Measurements from ENCODE around the gene TNFRSF21.

The TNFRSF21 gene

DNA sequence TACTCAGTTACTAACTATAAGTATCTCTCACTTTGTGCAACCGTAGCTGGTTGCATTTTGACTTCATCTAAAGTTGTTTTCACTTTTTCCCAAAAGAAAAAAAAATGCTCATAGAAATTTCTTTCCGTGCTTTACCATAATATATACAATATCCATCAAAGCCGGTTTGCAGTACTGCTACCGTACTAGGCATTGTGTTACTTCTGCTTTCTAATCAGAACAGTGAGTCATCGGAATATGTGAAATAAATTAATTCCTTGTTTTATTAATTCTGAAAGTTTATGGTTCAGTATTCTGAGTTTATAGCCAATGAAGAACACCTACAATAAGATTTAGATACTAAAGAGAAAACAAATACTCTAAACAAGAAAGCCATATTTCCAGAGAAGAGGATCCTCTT, 72.5 kb downstream of the TNFRSF21 start:
- in situ Hi-C loops (cut with MboI; ENCODE audit: low pct_unique_long_range_greater_than_20kb, low sequenced_read_pairs, unreplicated experiment) = no loop called here
- DNase-seq (ENCODE audit: low spot score) = no peak
- TF ChIP-seq, protein P1, sequence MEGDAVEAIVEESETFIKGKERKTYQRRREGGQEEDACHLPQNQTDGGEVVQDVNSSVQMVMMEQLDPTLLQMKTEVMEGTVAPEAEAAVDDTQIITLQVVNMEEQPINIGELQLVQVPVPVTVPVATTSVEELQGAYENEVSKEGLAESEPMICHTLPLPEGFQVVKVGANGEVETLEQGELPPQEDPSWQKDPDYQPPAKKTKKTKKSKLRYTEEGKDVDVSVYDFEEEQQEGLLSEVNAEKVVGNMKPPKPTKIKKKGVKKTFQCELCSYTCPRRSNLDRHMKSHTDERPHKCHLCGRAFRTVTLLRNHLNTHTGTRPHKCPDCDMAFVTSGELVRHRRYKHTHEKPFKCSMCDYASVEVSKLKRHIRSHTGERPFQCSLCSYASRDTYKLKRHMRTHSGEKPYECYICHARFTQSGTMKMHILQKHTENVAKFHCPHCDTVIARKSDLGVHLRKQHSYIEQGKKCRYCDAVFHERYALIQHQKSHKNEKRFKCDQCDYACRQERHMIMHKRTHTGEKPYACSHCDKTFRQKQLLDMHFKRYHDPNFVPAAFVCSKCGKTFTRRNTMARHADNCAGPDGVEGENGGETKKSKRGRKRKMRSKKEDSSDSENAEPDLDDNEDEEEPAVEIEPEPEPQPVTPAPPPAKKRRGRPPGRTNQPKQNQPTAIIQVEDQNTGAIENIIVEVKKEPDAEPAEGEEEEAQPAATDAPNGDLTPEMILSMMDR (IDR thresholded peaks at IDR 0.05; ENCODE audit: extremely low read depth, insufficient read depth, missing control alignments) = no peak

GRCh38 chr6:47235964-47236760, 73.5 kb downstream of the TNFRSF21 start:
- TF ChIP-seq, protein P1 (IDR thresholded peaks at IDR 0.05; ENCODE audit: extremely low read depth, insufficient read depth, missing control alignments) = no peak
- DNase-seq (ENCODE audit: low spot score) = no peak
- in situ Hi-C loops (cut with MboI; ENCODE audit: low pct_unique_long_range_greater_than_20kb, low sequenced_read_pairs, unreplicated experiment) = no loop called here

- in situ Hi-C loops (cut with MboI; ENCODE audit: low pct_unique_long_range_greater_than_20kb, low sequenced_read_pairs, unreplicated experiment) = no loop called here
Observed at GRCh38 chr6:47235421-47235820, 74.3 kb downstream of the TNFRSF21 start.

GRCh38 chr6:47234266-47234933, 75.3 kb downstream of the TNFRSF21 start:
- TF ChIP-seq, protein P1 (IDR thresholded peaks at IDR 0.05; ENCODE audit: extremely low read depth, insufficient read depth, missing control alignments) = no peak
- in situ Hi-C loops (cut with MboI; ENCODE audit: low pct_unique_long_range_greater_than_20kb, low sequenced_read_pairs, unreplicated experiment) = no loop called here
- no peak for DNase-seq (ENCODE audit: low spot score)

More at GRCh38 chr6:47235421-47235820, 74.3 kb downstream of the TNFRSF21 start:
- DNase-seq (ENCODE audit: low spot score) = no peak
- TF ChIP-seq, protein P1 (IDR thresholded peaks at IDR 0.05; ENCODE audit: extremely low read depth, insufficient read depth, missing control alignments) = no peak

GRCh38 chr6:47231151-47231550, 78.6 kb downstream of the TNFRSF21 start:
- DNase-seq (ENCODE audit: low spot score) = no peak
- TF ChIP-seq, protein P1 (IDR thresholded peaks at IDR 0.05; ENCODE audit: extremely low read depth, insufficient read depth, missing control alignments) = no peak
- in situ Hi-C loops (cut with MboI; ENCODE audit: low pct_unique_long_range_greater_than_20kb, low sequenced_read_pairs, unreplicated experiment) = no loop called here

DNA sequence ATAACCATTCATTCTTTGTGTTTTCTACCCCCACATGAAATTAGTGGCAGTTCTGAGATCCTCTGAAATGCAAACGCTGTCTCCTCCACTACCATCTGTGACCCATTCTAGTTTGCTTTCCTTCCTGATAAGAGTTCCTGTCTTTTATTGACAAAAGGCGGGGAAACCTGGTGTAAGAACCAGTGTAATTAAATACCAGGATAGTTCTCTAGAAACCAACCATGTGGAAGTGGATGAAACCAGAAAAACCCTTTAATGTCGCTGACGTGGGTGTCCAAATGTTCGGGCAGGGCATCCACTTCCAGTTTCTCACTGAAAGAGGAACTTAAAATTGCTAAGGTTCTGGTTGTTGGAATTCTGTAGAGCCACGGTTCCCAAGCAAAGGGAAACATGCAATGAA, 79.1 kb downstream of the TNFRSF21 start:
- in situ Hi-C loops (cut with MboI; ENCODE audit: low pct_unique_long_range_greater_than_20kb, low sequenced_read_pairs, unreplicated experiment) = no loop called here
- TF ChIP-seq, protein P1 (IDR thresholded peaks at IDR 0.05; ENCODE audit: extremely low read depth, insufficient read depth, missing control alignments) = no peak
- no peak for DNase-seq (ENCODE audit: low spot score)

Measured in GM13977 (cell line).